Measurements from ENCODE around the gene HOMER2. TPM values are rescaled to one million over a fixed set of nuclear protein-coding genes. Genes with fewer than 3 reads are reported as not detected.

The HOMER2 gene
- total and polyA plus RNA-seq, 2 of the 13 experiments (the other 11 are each of a cell fraction or from before 2014, with no cell fraction given) = 12.9 to 14.1 TPM

DNA sequence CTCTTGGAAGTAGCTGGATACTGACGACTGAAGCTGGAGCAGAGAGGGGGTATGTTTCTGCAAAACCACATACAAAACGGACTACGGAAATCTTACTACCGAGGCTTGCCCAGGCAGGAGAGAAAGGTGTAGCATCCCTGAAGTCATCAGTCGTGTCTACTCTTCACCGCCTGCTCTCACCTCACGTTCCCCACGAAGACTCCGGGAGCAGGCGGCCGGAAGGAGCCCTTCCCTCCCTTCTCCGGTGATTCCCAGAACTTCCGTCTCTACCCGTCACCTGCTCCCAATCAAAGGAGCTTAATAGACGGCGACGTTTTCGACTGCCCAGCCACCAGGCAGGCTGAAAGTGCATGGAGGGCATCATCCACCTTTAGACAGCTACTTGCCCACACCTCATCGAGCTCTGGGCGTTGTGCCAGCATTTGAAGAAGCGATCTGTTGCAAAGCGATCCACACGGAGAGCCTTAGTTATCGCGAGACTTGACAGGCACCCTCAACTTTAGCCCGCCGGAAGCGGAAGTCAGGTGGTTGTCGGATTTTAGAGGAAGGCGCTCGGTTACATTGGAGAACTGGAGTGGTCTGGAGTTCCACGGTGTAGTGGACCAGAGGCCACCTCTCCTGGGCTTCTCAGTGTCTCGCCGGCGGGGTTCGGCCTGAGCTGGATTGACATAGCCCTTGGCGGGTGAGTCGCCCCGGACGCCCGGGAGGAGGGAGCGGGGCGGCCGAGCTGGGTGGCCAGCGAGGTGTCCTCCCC is 33.3 kb upstream of the HOMER2 start, which contains the start of gene RAMAC (continued):
- TF ChIP-seq ZNF431 (CRISPR knock-in tag; IDR thresholded peaks at IDR 0.05; ENCODE audit: borderline replicate concordance, low read depth) (peak; percentile 85), KAT2B (IDR thresholded peaks at IDR 0.05; ENCODE audit: borderline replicate concordance, low read depth, low read length) (no peak), MED8 (CRISPR knock-in tag; IDR thresholded peaks at IDR 0.05; ENCODE audit: insufficient replicate concordance) (peak; percentile 69), NCOA5 (CRISPR knock-in tag; IDR thresholded peaks at IDR 0.05) (no peak), MEIS1 (CRISPR knock-in tag; IDR thresholded peaks at IDR 0.05; ENCODE audit: borderline replicate concordance) (no peak), ZNF746 (CRISPR knock-in tag; IDR thresholded peaks at IDR 0.05) (peak; percentile 73; the same call in 1 of the 2 replicates), ZBTB42 (CRISPR knock-in tag; IDR thresholded peaks at IDR 0.05) (0 out of 2 replicates have a peak, but pooled peaks have one; percentile 68), ZNF619 (CRISPR knock-in tag; IDR thresholded peaks at IDR 0.05) (peak; percentile 28; the same call in 1 of the 2 replicates), ZNF235 (CRISPR knock-in tag; IDR thresholded peaks at IDR 0.05; ENCODE audit: borderline replicate concordance) (peak; percentile 71; the same call in 1 of the 2 replicates), ZNF773 (CRISPR knock-in tag; IDR thresholded peaks at IDR 0.05; ENCODE audit: borderline replicate concordance) (0 out of 2 replicates have a peak, but pooled peaks have one; percentile 32), ZNF432 (CRISPR knock-in tag; IDR thresholded peaks at IDR 0.05; ENCODE audit: borderline replicate concordance) (no peak), ARNT2 (CRISPR knock-in tag; IDR thresholded peaks at IDR 0.05; ENCODE audit: low read depth) (peak; percentile 89), ZNF703 (CRISPR knock-in tag; IDR thresholded peaks at IDR 0.05; ENCODE audit: borderline replicate concordance) (peak; percentile 52; the same call in 1 of the 2 replicates), TAF1 (CRISPR knock-in tag; IDR thresholded peaks at IDR 0.05) (peak; percentile 77), HNRNPLL (IDR thresholded peaks at IDR 0.05; ENCODE audit: low read depth, low read length, poor library complexity, severe bottlenecking) (no peak), KLF13 (CRISPR knock-in tag; IDR thresholded peaks at IDR 0.05) (peak; percentile 59; the same call in 1 of the 2 replicates), PITX1 (CRISPR knock-in tag; IDR thresholded peaks at IDR 0.05) (no peak), BORCS8-MEF2B (CRISPR knock-in tag; IDR thresholded peaks at IDR 0.05) (peak; percentile 92)
- TF ChIP-seq, protein P1, sequence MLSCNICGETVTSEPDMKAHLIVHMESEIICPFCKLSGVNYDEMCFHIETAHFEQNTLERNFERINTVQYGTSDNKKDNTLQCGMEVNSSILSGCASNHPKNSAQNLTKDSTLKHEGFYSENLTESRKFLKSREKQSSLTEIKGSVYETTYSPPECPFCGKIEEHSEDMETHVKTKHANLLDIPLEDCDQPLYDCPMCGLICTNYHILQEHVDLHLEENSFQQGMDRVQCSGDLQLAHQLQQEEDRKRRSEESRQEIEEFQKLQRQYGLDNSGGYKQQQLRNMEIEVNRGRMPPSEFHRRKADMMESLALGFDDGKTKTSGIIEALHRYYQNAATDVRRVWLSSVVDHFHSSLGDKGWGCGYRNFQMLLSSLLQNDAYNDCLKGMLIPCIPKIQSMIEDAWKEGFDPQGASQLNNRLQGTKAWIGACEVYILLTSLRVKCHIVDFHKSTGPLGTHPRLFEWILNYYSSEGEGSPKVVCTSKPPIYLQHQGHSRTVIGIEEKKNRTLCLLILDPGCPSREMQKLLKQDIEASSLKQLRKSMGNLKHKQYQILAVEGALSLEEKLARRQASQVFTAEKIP (CRISPR knock-in tag; IDR thresholded peaks at IDR 0.05; ENCODE audit: borderline replicate concordance) = no peak
- TF ChIP-seq, protein P2, sequence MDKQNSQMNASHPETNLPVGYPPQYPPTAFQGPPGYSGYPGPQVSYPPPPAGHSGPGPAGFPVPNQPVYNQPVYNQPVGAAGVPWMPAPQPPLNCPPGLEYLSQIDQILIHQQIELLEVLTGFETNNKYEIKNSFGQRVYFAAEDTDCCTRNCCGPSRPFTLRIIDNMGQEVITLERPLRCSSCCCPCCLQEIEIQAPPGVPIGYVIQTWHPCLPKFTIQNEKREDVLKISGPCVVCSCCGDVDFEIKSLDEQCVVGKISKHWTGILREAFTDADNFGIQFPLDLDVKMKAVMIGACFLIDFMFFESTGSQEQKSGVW (CRISPR knock-in tag; IDR thresholded peaks at IDR 0.05; ENCODE audit: borderline replicate concordance) = peak; percentile 73; the same call in 1 of the 2 replicates
- TF ChIP-seq, protein P3, sequence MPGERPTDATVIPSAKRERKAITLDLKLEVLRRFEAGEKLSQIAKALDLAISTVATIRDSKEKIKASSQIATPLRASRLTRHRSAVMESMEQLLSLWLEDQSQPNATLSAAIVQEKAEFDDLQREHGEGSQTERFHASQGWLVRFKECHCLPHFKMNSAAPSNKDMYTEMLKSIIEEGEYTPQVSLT (CRISPR knock-in tag; IDR thresholded peaks at IDR 0.05; ENCODE audit: borderline replicate concordance, low read depth) = no peak
- TF ChIP-seq, protein P4, sequence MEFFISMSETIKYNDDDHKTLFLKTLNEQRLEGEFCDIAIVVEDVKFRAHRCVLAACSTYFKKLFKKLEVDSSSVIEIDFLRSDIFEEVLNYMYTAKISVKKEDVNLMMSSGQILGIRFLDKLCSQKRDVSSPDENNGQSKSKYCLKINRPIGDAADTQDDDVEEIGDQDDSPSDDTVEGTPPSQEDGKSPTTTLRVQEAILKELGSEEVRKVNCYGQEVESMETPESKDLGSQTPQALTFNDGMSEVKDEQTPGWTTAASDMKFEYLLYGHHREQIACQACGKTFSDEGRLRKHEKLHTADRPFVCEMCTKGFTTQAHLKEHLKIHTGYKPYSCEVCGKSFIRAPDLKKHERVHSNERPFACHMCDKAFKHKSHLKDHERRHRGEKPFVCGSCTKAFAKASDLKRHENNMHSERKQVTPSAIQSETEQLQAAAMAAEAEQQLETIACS (CRISPR knock-in tag; IDR thresholded peaks at IDR 0.05) = no peak
- TF ChIP-seq, protein P5, sequence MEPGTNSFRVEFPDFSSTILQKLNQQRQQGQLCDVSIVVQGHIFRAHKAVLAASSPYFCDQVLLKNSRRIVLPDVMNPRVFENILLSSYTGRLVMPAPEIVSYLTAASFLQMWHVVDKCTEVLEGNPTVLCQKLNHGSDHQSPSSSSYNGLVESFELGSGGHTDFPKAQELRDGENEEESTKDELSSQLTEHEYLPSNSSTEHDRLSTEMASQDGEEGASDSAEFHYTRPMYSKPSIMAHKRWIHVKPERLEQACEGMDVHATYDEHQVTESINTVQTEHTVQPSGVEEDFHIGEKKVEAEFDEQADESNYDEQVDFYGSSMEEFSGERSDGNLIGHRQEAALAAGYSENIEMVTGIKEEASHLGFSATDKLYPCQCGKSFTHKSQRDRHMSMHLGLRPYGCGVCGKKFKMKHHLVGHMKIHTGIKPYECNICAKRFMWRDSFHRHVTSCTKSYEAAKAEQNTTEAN (CRISPR knock-in tag; conservative IDR thresholded peaks at IDR 0.05) = 0 out of 2 replicates have a peak, but pooled peaks have one; percentile 22
